BLaER1 treated with 17β-estradiol and CSF1 and Interleukin-3, amounts not matched to agents 10 nM and 100 nM (cell line): Measurements from ENCODE around the gene AKAP1.

ENCODE experiments used
- H3K27ac ChIP-seq, 11 experiments: shearing (Covaris generic); formaldehyde crosslinking; 2 replicates each; pipeline ENCODE4 v1.8.1; 2022
- H3K27me3 ChIP-seq, 11 experiments: shearing (Covaris generic); formaldehyde crosslinking; 2 replicates each; pipeline ENCODE4 v1.8.1; 2022
- H3K36me3 ChIP-seq, 11 experiments: shearing (Covaris generic); formaldehyde crosslinking; 2 replicates each; pipeline ENCODE4 v1.8.1; 2022
- H3K4me1 ChIP-seq, 10 experiments: shearing (Covaris generic); formaldehyde crosslinking; 2 replicates each; pipeline ENCODE4 v1.8.1; 2022
- H3K4me2 ChIP-seq, 11 experiments: shearing (Covaris generic); formaldehyde crosslinking; 2 replicates each; pipeline ENCODE4 v1.8.1; 2022
- H3K4me3 ChIP-seq, 10 experiments: shearing (Covaris generic); formaldehyde crosslinking; 2 replicates each; pipeline ENCODE4 v1.8.1; 2022
- H3K9ac ChIP-seq, 11 experiments: shearing (Covaris generic); formaldehyde crosslinking; 2 replicates each; pipeline ENCODE4 v1.8.1; 2022
- H3K9me3 ChIP-seq, 11 experiments: shearing (Covaris generic); formaldehyde crosslinking; replicated peaks in 1 of 11; 2 replicates each; pipeline ENCODE4 v1.8.1; 2022
- H4K20me1 ChIP-seq, 11 experiments: shearing (Covaris generic); formaldehyde crosslinking; 2 replicates each; pipeline ENCODE4 v1.8.1; 2022
- Cebpa-rat ChIP-seq, 11 experiments: shearing (Covaris generic); IDR thresholded peaks; 2 replicates each; pipeline ENCODE4 v1.8.1; 2022

AKAP1 gene

GRCh38 chr17:57045868-57046704 lies 39.0 kb upstream of the AKAP1 start:
- H3K4me2 ChIP-seq = peak overlapping the region; percentile 66 to 96 (median 86)

GRCh38 chr17:57046749-57047148 lies 38.3 kb upstream of the AKAP1 start:
- H3K4me2 ChIP-seq = peak overlapping the region; percentile 66 to 96 (median 86)

More at GRCh38 chr17:57045868-57046704, 39.0 kb upstream of the AKAP1 start:
- peak overlapping the region in 7 of 11 experiments; percentile 14 to 70 (median 35); a peak in 12 of 22 replicates for H3K9ac ChIP-seq
- H3K27me3 ChIP-seq = peaks cover 43 to 55% (median 53%) of the 10 kb centered on the region in 11 experiments
- peaks cover 14 to 25% (median 15%) of the 10 kb centered on the region in 10 experiments for H3K4me1 ChIP-seq
- no peak for TF ChIP-seq Cebpa-rat (IDR thresholded peaks at IDR 0.05)
- H3K4me3 ChIP-seq = peak overlapping the region; percentile 46 to 64 (median 52)
- H3K9me3 ChIP-seq = peaks cover 0 to 5% (median 0%) of the 10 kb centered on the region in 11 experiments; a peak in 4 of 22 replicates
- H4K20me1 ChIP-seq = peaks cover 0 to 4% (median 0%) of the 10 kb centered on the region in 11 experiments; a peak in 2 of 22 replicates
- H3K27ac ChIP-seq = peak overlapping the region in 2 of 11 experiments; percentile 59 to 62; a peak in 3 of 22 replicates
- no peaks in the 10 kb centered on the region for H3K36me3 ChIP-seq

DNA sequence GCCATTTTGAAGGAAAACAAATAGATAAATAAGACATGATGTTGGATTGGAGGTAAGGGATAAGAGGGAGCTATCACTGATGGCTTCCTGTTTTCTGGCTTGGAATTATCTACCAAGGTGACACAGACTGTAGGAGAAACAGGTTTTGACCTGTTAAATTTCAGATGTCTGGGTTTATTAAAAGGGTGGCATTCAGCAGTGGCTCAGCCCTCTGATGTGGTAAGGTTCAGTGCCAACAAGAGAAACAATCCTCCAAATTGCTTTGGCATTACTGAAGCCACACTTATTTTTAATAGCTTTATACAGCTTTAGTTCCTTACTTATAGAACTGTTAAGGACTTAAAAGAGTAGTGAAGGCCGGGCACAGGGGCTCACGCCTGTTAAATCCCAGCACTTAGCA lies 37.0 kb upstream of the AKAP1 start:
- TF ChIP-seq Cebpa-rat (IDR thresholded peaks at IDR 0.05) = no peak
- Histone ChIP-seq H4K20me1 (peaks cover 0 to 4% (median 0%) of the 10 kb centered on the region in 11 experiments; a peak in 2 of 22 replicates), H3K27ac (no peak overlapping the region), H3K4me3 (no peak overlapping the region), H3K27me3 (peaks cover 43 to 54% (median 53%) of the 10 kb centered on the region in 11 experiments), H3K4me1 (peaks cover 14 to 25% (median 15%) of the 10 kb centered on the region in 10 experiments), H3K9me3 (peaks cover 0 to 5% (median 0%) of the 10 kb centered on the region in 11 experiments; a peak in 4 of 22 replicates), H3K36me3 (no peaks in the 10 kb centered on the region), H3K9ac (no peak overlapping the region), H3K4me2 (no peak overlapping the region)

More at GRCh38 chr17:57046749-57047148, 38.3 kb upstream of the AKAP1 start:
- H3K9ac ChIP-seq = peak overlapping the region in 5 of 11 experiments; percentile 34 to 70 (median 60); a peak in 7 of 22 replicates
- H3K27ac ChIP-seq = peak overlapping the region in 2 of 11 experiments; percentile 59 to 62; a peak in 3 of 22 replicates
- peaks cover 14 to 25% (median 15%) of the 10 kb centered on the region in 10 experiments for H3K4me1 ChIP-seq
- H4K20me1 ChIP-seq = peaks cover 0 to 4% (median 0%) of the 10 kb centered on the region in 11 experiments; a peak in 2 of 22 replicates
- peak overlapping the region; percentile 46 to 64 (median 52); a peak in 17 of 20 replicates for H3K4me3 ChIP-seq
- peaks cover 0 to 5% (median 0%) of the 10 kb centered on the region in 11 experiments; a peak in 4 of 22 replicates for H3K9me3 ChIP-seq
- peaks cover 43 to 55% (median 53%) of the 10 kb centered on the region in 11 experiments for H3K27me3 ChIP-seq
- no peak for TF ChIP-seq Cebpa-rat (IDR thresholded peaks at IDR 0.05)
- H3K36me3 ChIP-seq = no peaks in the 10 kb centered on the region

DNA sequence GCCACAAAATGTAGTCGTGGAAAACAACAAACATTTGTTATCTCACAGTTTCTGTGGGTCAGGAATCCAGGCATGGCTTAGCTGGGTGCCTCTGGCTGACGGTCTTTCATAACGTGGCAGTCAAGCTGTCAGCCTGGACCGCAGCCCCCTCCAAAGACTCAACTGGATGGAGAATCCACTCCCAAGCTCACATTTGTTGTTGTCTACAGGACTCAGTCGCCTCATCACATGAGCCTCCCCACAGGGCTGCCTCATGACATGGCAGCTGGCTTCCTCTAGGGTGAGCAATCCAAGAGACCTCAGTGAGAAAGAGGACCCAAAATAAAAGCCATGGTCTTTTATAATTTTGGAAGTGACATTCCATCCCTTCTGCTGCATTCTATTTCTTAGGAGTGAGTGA lies 34.7 kb upstream of the AKAP1 start:
- Histone ChIP-seq H3K27me3 (peaks cover 28 to 33% (median 32%) of the 10 kb centered on the region in 11 experiments), H3K4me3 (no peak overlapping the region), H3K4me2 (no peak overlapping the region)

GRCh38 chr17:57051886-57052361 lies 33.1 kb upstream of the AKAP1 start:
- H4K20me1 ChIP-seq = no peaks in the 10 kb centered on the region
- peaks cover 7 to 16% (median 10%) of the 10 kb centered on the region in 10 experiments; a peak in 19 of 20 replicates for H3K4me1 ChIP-seq
- no peak overlapping the region for H3K4me3 ChIP-seq
- H3K4me2 ChIP-seq = no peak overlapping the region
- no peak overlapping the region for H3K9ac ChIP-seq
- H3K36me3 ChIP-seq = no peaks in the 10 kb centered on the region
- no peak for TF ChIP-seq Cebpa-rat (IDR thresholded peaks at IDR 0.05)
- peaks cover 12 to 17% (median 16%) of the 10 kb centered on the region in 11 experiments for H3K27me3 ChIP-seq
- H3K27ac ChIP-seq = no peak overlapping the region
- no peaks in the 10 kb centered on the region for H3K9me3 ChIP-seq

More for the DNA sequence above, 34.7 kb upstream of the AKAP1 start:
- Histone ChIP-seq H3K27ac (no peak overlapping the region), H3K36me3 (no peaks in the 10 kb centered on the region), H3K4me1 (peaks cover 20 to 32% (median 23%) of the 10 kb centered on the region in 10 experiments), H4K20me1 (peaks cover 0 to 4% (median 0%) of the 10 kb centered on the region in 11 experiments; a peak in 2 of 22 replicates), H3K9me3 (no peaks in the 10 kb centered on the region; a peak in 1 of 22 replicates), H3K9ac (no peak overlapping the region)
- no peak for TF ChIP-seq Cebpa-rat (IDR thresholded peaks at IDR 0.05)

DNA sequence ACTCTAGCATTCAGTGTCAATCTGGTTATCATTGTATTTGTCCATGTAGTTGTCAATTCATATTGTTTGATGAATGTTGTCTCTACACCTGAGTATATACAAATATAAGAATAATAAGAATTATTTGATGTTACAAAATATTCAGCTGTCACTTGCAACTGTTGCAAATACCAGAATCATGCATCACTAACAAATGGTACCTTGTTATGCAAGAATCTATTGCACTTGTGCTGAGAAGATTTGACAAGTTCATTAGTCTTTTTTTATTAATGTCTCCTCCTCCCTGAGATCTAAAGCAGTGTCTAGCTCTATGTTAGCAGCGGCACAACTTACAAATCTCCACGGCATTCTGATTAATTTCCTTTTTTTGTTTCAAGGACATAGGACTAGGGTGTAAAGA lies 22.2 kb upstream of the AKAP1 start:
- TF ChIP-seq Cebpa-rat (IDR thresholded peaks at IDR 0.05) = no peak
- Histone ChIP-seq H3K27me3 (no peaks in the 10 kb centered on the region), H4K20me1 (no peaks in the 10 kb centered on the region), H3K9ac (no peak overlapping the region), H3K4me2 (no peak overlapping the region), H3K4me1 (no peaks in the 10 kb centered on the region), H3K36me3 (no peaks in the 10 kb centered on the region), H3K4me3 (no peak overlapping the region), H3K9me3 (no peaks in the 10 kb centered on the region; a peak in 1 of 22 replicates), H3K27ac (no peak overlapping the region)

DNA sequence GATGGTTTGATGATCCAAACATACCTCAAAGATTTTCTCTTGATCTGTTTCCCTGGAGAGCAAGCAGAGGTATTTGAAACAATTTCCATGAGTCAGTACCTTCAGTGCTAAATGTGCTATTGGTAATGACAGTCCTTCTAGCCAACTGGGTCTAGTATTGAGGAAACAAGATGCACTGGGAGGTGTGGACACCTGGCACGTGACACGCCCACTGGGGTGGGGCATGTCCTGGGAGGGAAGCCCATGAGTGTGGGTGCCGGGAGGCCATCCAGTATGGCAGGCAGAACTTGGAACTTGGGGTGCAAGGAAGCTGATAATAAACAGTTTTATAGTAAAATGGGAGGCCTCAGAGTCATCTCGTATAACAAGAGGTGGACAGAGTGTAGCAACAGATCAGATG lies 17.9 kb upstream of the AKAP1 start:
- H3K9me3 ChIP-seq = no peaks in the 10 kb centered on the region; a peak in 1 of 22 replicates
- no peak overlapping the region for H3K9ac ChIP-seq
- H3K4me3 ChIP-seq = no peak overlapping the region
- no peaks in the 10 kb centered on the region for H3K27me3 ChIP-seq
- H4K20me1 ChIP-seq = no peaks in the 10 kb centered on the region
- no peaks in the 10 kb centered on the region for H3K4me1 ChIP-seq
- no peak overlapping the region for H3K27ac ChIP-seq
- TF ChIP-seq Cebpa-rat (IDR thresholded peaks at IDR 0.05) = no peak
- H3K36me3 ChIP-seq = no peaks in the 10 kb centered on the region
- no peak overlapping the region for H3K4me2 ChIP-seq

DNA sequence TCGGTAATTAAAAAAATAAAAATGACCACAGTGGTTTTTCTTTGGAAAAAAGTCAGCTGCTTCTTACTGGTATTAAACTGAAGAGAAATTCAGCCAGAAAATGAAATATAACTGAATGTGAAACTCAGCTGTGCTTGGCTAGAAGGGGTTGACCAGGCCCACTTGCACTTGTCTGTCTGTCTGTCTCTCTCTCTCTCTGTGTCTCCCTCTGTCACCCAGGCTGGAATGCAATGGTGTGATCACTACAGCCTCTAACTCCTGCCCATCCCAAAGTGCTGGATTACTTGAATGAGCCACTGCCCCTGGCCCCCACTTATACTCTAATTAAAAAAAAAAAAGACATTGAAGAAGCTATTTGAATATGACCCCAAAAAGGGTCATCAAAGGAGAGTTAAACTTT lies 17.3 kb upstream of the AKAP1 start:
- H3K4me3 ChIP-seq = no peak overlapping the region
- H3K4me2 ChIP-seq = no peak overlapping the region
- no peaks in the 10 kb centered on the region for H4K20me1 ChIP-seq
- no peak overlapping the region for H3K27ac ChIP-seq
- no peaks in the 10 kb centered on the region for H3K4me1 ChIP-seq
- no peak for TF ChIP-seq Cebpa-rat (IDR thresholded peaks at IDR 0.05)
- H3K9ac ChIP-seq = no peak overlapping the region
- no peaks in the 10 kb centered on the region for H3K36me3 ChIP-seq
- no peaks in the 10 kb centered on the region; a peak in 1 of 22 replicates for H3K9me3 ChIP-seq
- no peaks in the 10 kb centered on the region for H3K27me3 ChIP-seq

- H3K9me3 ChIP-seq = no peaks in the 10 kb centered on the region; a peak in 1 of 22 replicates
- no peak for TF ChIP-seq Cebpa-rat (IDR thresholded peaks at IDR 0.05)
Observed at GRCh38 chr17:57068222-57068658, 16.8 kb upstream of the AKAP1 start.

More at GRCh38 chr17:57068222-57068658, 16.8 kb upstream of the AKAP1 start:
- H3K27me3 ChIP-seq = no peaks in the 10 kb centered on the region
- no peak overlapping the region for H3K9ac ChIP-seq
- H4K20me1 ChIP-seq = no peaks in the 10 kb centered on the region
- no peak overlapping the region for H3K4me3 ChIP-seq
- H3K4me1 ChIP-seq = no peaks in the 10 kb centered on the region
- no peak overlapping the region for H3K27ac ChIP-seq
- H3K36me3 ChIP-seq = no peaks in the 10 kb centered on the region
- H3K4me2 ChIP-seq = no peak overlapping the region
